Measurements from ENCODE around the gene STK32B. TPM values are rescaled to one million over a fixed set of nuclear protein-coding genes. Genes with fewer than 3 reads are reported as not detected.

STK32B gene
- total and polyA plus RNA-seq, 9 of the 15 experiments (the other 6 are each of a cell fraction or from before 2014, with no cell fraction given) = 0.03 to 0.20 (median 0.07) TPM; not detected in 2

DNA sequence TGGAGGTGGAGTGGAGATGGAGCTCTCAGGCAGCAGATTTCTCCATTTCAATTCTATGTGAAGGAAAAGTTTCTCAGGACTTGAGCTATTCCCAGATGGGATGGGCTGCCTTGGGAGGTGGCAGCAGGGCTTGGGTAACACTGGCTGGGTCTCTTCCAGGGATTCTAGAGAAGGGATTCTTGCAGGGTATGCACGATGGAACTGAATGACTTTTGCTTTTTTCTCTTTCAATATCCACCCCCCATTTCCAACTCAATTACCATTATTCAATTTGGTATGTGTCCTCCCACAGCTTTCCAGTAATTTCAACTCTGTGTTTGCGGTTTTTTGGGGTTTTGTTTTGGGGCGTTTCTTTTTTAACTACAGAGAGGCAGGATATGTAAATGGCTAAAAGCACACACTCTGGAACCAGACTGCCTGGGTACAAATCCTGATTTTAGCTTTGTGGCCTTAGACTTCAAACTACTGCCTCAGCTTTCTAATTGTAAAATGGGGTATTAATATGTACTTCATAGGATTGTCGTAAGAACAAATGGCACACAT lies 428.3 kb downstream of the STK32B start (continued):
- TF ChIP-seq CHD2 (IDR thresholded peaks at IDR 0.05; ENCODE audit: low read depth, low read length) = no peak
- TF ChIP-seq, protein P1, sequence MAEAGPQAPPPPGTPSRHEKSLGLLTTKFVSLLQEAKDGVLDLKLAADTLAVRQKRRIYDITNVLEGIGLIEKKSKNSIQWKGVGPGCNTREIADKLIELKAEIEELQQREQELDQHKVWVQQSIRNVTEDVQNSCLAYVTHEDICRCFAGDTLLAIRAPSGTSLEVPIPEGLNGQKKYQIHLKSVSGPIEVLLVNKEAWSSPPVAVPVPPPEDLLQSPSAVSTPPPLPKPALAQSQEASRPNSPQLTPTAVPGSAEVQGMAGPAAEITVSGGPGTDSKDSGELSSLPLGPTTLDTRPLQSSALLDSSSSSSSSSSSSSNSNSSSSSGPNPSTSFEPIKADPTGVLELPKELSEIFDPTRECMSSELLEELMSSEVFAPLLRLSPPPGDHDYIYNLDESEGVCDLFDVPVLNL (CRISPR knock-in tag; IDR thresholded peaks at IDR 0.05; ENCODE audit: low read depth) = no peak
- TF ChIP-seq BDP1 (IDR thresholded peaks at IDR 0.05; ENCODE audit: insufficient read depth, insufficient read length) = no peak
- TF ChIP-seq NUFIP1 (IDR thresholded peaks at IDR 0.05; ENCODE audit: partially characterized antibody) = no peak
- no peak for TF ChIP-seq CBX5 (IDR thresholded peaks at IDR 0.05; ENCODE audit: borderline replicate concordance, low read depth)
- TF ChIP-seq ZNF12 (CRISPR knock-in tag; IDR thresholded peaks at IDR 0.05) = no peak
- TF ChIP-seq XRCC3 (IDR thresholded peaks at IDR 0.05) = no peak
- TF ChIP-seq ZNF561 (CRISPR knock-in tag; conservative IDR thresholded peaks at IDR 0.05) = no peak

DNA sequence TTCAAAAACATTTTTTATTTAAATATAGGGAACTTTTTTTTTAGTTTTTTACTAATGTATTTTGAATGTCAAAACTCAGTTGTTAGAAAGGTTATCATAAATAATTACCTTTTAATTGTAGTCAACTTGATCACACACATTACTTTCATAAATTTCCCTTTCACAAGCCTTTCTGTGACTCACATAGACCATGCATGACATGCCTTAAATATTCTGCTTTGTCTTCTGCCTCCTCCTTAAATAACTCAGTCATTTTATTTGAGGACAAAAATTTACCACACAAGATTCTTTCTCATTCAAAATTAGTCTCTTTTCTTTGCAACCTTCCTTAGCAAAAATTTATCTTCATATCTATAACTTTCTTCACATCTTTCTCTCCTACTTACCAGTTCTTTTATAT lies 437.1 kb downstream of the STK32B start:
- Histone ChIP-seq H3K4me1 (replicated peaks in 1 of 2; ENCODE audit: control insufficient read depth in 2 of 2, insufficient read depth in 2 of 2, low read length in 2 of 2) (no peaks in the 10 kb centered on the region), H3K9me3 (replicated peaks; ENCODE audit: control insufficient read depth, insufficient read depth, low read depth, low read length) (no peaks in the 10 kb centered on the region), H2AFZ (ENCODE audit: low read depth, low read length) (no peak overlapping the region), H4K20me1 (replicated peaks; ENCODE audit: control insufficient read depth, insufficient read depth, low read length) (no peaks in the 10 kb centered on the region), H3K79me2 (ENCODE audit: control insufficient read depth, insufficient read depth, low read length) (no peaks in the 10 kb centered on the region), H3K27ac (ENCODE audit: extremely low read depth, low read depth, low read length) (no peak overlapping the region), H3K4me2 (ENCODE audit: insufficient read depth, low read length) (no peak overlapping the region), H3K4me3 (no peak overlapping the region), H3K9me1 (ENCODE audit: control insufficient read depth, insufficient read depth, low read length) (no peaks in the 10 kb centered on the region), H3K36me3 (ENCODE audit: control insufficient read depth, insufficient read depth, low read length) (no peaks in the 10 kb centered on the region), H3K27me3 (ENCODE audit: control insufficient read depth in 2 of 2, insufficient read depth in 2 of 2, low read length in 2 of 2) (no peaks in the 10 kb centered on the region), H3K9ac (ENCODE audit: insufficient read depth in 1 of 2, low read depth in 2 of 2, low read length in 2 of 2) (no peak overlapping the region)
- CTCF ChIA-PET (ENCODE audit: low intra/inter-chr PET ratio) = no interaction called here
- in situ Hi-C loops (cut with MboI) = no loop called here
- no peak for FAIRE-seq
- intact Hi-C loops (cut with micrococcal nuclease) = no loop called here
- TF ChIP-seq XRCC5 (IDR thresholded peaks at IDR 0.05; ENCODE audit: low read depth, low read length) (no peak), FOXK2 (conservative IDR thresholded peaks at IDR 0.05 in 1 of 2, IDR thresholded peaks at IDR 0.05 in 1 of 2; ENCODE audit: low read depth in 2 of 2) (no peak), SNRNP70 (optimal IDR thresholded peaks at IDR 0.05; ENCODE audit: low read depth, low read length) (no peak)
- no TSS peak for BruUV-seq (replicated peaks)
- no peak for ATAC-seq
- POLR2A ChIA-PET = no interaction called here
- DNase-seq (ENCODE audit: extremely low read depth in 1 of 4, low spot score in 3 of 4) = no peak
